H1 (cell line): ENCODE results near the gene MYNN. TPM values are rescaled to one million over a fixed set of nuclear protein-coding genes. Genes with fewer than 3 reads are reported as not detected.

Experiments
- CTCF ChIA-PET: fragments of 300-600 bp; sonication (Branson Sonifier 250); formaldehyde crosslinking; loops from one replicate; lab custom pipeline; 2021; ENCODE audit not compliant: partially characterized antibody; lab: Charles Lee
- POLR2A ChIA-PET: fragments of 300-600 bp; sonication (Branson Sonifier 250); formaldehyde crosslinking; loops from one replicate; lab custom pipeline; 2021; ENCODE audit warnings: inconsistent platforms; ENCODE audit not compliant: partially characterized antibody; lab: Charles Lee
- DNase-seq, 2 experiments: peaks; one replicate each; pipeline versions ENCODE4 v3.0.0 to v3.0.0-alpha.2; 2010 to 2022; ENCODE audit warnings: low spot score in 2 of 2, low read depth in 1 of 2, mixed read lengths in 1 of 2
- FAIRE-seq: peaks from 2 replicates; lab custom pipeline; 2011; peaks lifted over from hg19 to GRCh38; lab: Jason Lieb, UNC
- H2AFZ ChIP-seq: 2 replicates; pipeline ENCODE4 v1.8.1; 2012; ENCODE audit warnings: low read length, inconsistent platforms
- H2AK5ac ChIP-seq: 2 replicates; pipeline ENCODE4 v1.6.1; 2013; ENCODE audit warnings: low read depth, low read length
- H2BK120ac ChIP-seq: replicated peaks from 2 replicates; pipeline ENCODE3; 2013; ENCODE audit warnings: low read depth, low read length, inconsistent platforms
- H2BK12ac ChIP-seq: 2 replicates; pipeline ENCODE4 v1.6.1; 2013; ENCODE audit warnings: low read depth, low read length
- H2BK15ac ChIP-seq: 2 replicates; pipeline ENCODE4 v1.6.1; 2013; ENCODE audit warnings: low read length
- H2BK20ac ChIP-seq: 2 replicates; pipeline ENCODE4 v1.6.1; 2013; ENCODE audit warnings: low read length
- H2BK5ac ChIP-seq: 2 replicates; pipeline ENCODE4 v1.6.1; 2013; ENCODE audit warnings: low read depth, low read length
- H3K14ac ChIP-seq: 2 replicates; pipeline ENCODE4 v1.6.1; 2013; ENCODE audit warnings: inconsistent platforms; ENCODE audit not compliant: insufficient read length
- H3K18ac ChIP-seq: 2 replicates; pipeline ENCODE4 v1.6.1; 2013; ENCODE audit warnings: low read length; ENCODE audit errors: extremely low read depth
- H3K23ac ChIP-seq: 2 replicates; pipeline ENCODE4 v1.6.1; 2013; ENCODE audit warnings: inconsistent platforms; ENCODE audit not compliant: insufficient read length
- H3K23me2 ChIP-seq: 2 replicates; pipeline ENCODE4 v1.6.1; 2013; ENCODE audit warnings: low read depth, low read length
- H3K27ac ChIP-seq: 2 replicates; pipeline ENCODE4 v1.6.1; 2011; ENCODE audit warnings: low read depth, low read length, inconsistent platforms
- H3K27me3 ChIP-seq, 4 experiments: replicated peaks in 1 of 4; 1 replicate in 1 of 4; 2 replicates in 3 of 4; pipeline versions ENCODE4 v1.6.1 to v1.8.1; 2011 to 2013; ENCODE audit warnings: low read length in 3 of 4, mild to moderate bottlenecking in 3 of 4, inconsistent platforms in 2 of 4, mixed read lengths in 2 of 4, moderate library complexity in 1 of 4; ENCODE audit not compliant: control insufficient read depth in 3 of 4, insufficient read depth in 3 of 4; ENCODE audit errors: extremely low read depth in 1 of 4
- H3K36me3 ChIP-seq, 4 experiments: 2 replicates each; pipeline versions ENCODE4 v1.6.1 to v1.8.1; 2011 to 2013; ENCODE audit warnings: mild to moderate bottlenecking in 4 of 4, low read length in 3 of 4, moderate library complexity in 2 of 4, control low read depth in 1 of 4, inconsistent platforms in 1 of 4; ENCODE audit not compliant: insufficient read depth in 4 of 4, control insufficient read depth in 2 of 4
- H3K4ac ChIP-seq: replicated peaks from 2 replicates; pipeline ENCODE3; 2013; ENCODE audit warnings: low read length, low read depth, mixed read lengths, inconsistent platforms; ENCODE audit not compliant: insufficient read length
- H3K4me1 ChIP-seq, 4 experiments: replicated peaks in 1 of 4; 1 replicate in 1 of 4; 2 replicates in 3 of 4; pipeline versions ENCODE4 v1.6.1 to v1.8.1; 2011 to 2013; ENCODE audit warnings: low read length in 3 of 4, inconsistent platforms in 2 of 4, mixed read lengths in 1 of 4; ENCODE audit not compliant: insufficient read depth in 4 of 4, control insufficient read depth in 3 of 4
- H3K4me2 ChIP-seq, 2 experiments: 2 replicates each; pipeline versions ENCODE4 v1.6.1 to v1.8.1; 2011 to 2013; ENCODE audit warnings: low read depth in 2 of 2, low read length in 2 of 2, control low read depth in 1 of 2, inconsistent platforms in 1 of 2, mild to moderate bottlenecking in 1 of 2; ENCODE audit not compliant: insufficient read depth in 1 of 2
- H3K4me3 ChIP-seq, 4 experiments: fragments of 200-600, 300-600 bp in 1 of 4; sonication (generic), shearing (Covaris generic), sonication (Bioruptor Twin) in 1 of 4; 2 replicates each; pipeline versions ENCODE4 v1.5.1 to v1.8.1; 2011 to 2016; ENCODE audit warnings: low read length in 4 of 4, low read depth in 3 of 4, control low read depth in 2 of 4, inconsistent platforms in 2 of 4, mild to moderate bottlenecking in 2 of 4, mixed read lengths in 1 of 4, moderate library complexity in 1 of 4; ENCODE audit not compliant: insufficient read depth in 2 of 4; ENCODE audit errors: extremely low read depth in 1 of 4
- H3K56ac ChIP-seq: replicated peaks from 2 replicates; pipeline ENCODE3; 2013; ENCODE audit warnings: low read depth, mild to moderate bottlenecking, mixed read lengths, low read length, inconsistent platforms; ENCODE audit not compliant: insufficient read length
- H3K79me1 ChIP-seq: 2 replicates; pipeline ENCODE4 v1.6.1; 2013; ENCODE audit warnings: low read depth, low read length, control low read depth
- H3K79me2 ChIP-seq, 2 experiments: 2 replicates each; pipeline versions ENCODE4 v1.6.1 to v1.8.1; 2012 to 2013; ENCODE audit warnings: low read length in 2 of 2, mild to moderate bottlenecking in 2 of 2, inconsistent platforms in 1 of 2; ENCODE audit not compliant: insufficient read depth in 2 of 2, control insufficient read depth in 1 of 2
- H3K9ac ChIP-seq, 4 experiments: replicated peaks in 1 of 4; 1 replicate in 1 of 4; 2 replicates in 3 of 4; pipeline versions ENCODE4 v1.6.1 to v1.8.1; 2011 to 2013; ENCODE audit warnings: low read depth in 3 of 4, low read length in 3 of 4, control low read depth in 2 of 4, mild to moderate bottlenecking in 2 of 4, moderate library complexity in 2 of 4, inconsistent platforms in 1 of 4; ENCODE audit errors: extremely low read depth in 1 of 4
- H3K9me3 ChIP-seq, 2 experiments: 2 replicates each; pipeline versions ENCODE4 v1.6.1 to v1.8.1; 2012 to 2013; ENCODE audit warnings: mild to moderate bottlenecking in 2 of 2, moderate library complexity in 2 of 2, control low read depth in 1 of 2, inconsistent platforms in 1 of 2, low read depth in 1 of 2, low read length in 1 of 2, mixed read lengths in 1 of 2; ENCODE audit not compliant: insufficient read depth in 2 of 2
- H4K20me1 ChIP-seq, 2 experiments: replicated peaks in 1 of 2; 2 replicates each; pipeline versions ENCODE3 to v1.8.1; 2011 to 2013; ENCODE audit warnings: inconsistent platforms in 2 of 2, low read length in 2 of 2, mild to moderate bottlenecking in 1 of 2; ENCODE audit not compliant: insufficient read depth in 2 of 2, control insufficient read depth in 1 of 2
- H4K5ac ChIP-seq: 2 replicates; pipeline ENCODE4 v1.6.1; 2013; ENCODE audit warnings: low read length, low read depth, mixed read lengths, inconsistent platforms; ENCODE audit not compliant: insufficient read length
- H4K8ac ChIP-seq: 2 replicates; pipeline ENCODE4 v1.8.0; 2013; ENCODE audit warnings: mild to moderate bottlenecking, moderate library complexity, low read length, inconsistent platforms; ENCODE audit not compliant: insufficient read depth; ENCODE audit errors: extremely low read depth
- H4K91ac ChIP-seq: replicated peaks from 2 replicates; pipeline ENCODE3; 2013; ENCODE audit warnings: low read length, mixed read lengths, inconsistent platforms; ENCODE audit not compliant: insufficient read length
- ASH2L ChIP-seq: fragments of 200-600, 300-600 bp; sonication (generic); IDR thresholded peaks from one replicate; pipeline ENCODE4 v1.7.1; 2017; ENCODE audit warnings: low read length
- CBX5 ChIP-seq: fragments of 300-800, 300-1000 bp; sonication (generic); IDR thresholded peaks from 2 replicates; pipeline ENCODE4 v1.7.1; 2016; ENCODE audit warnings: antibody characterized with exemption, low read length, low read depth
- CBX8 ChIP-seq: fragments of 300-800, 300-1000 bp; sonication (generic); IDR thresholded peaks from 2 replicates; pipeline ENCODE4 v1.7.1; 2016; ENCODE audit warnings: low read depth, low read length, borderline replicate concordance
- CHD1 ChIP-seq: IDR thresholded peaks from 2 replicates; pipeline ENCODE4 v1.6.1; 2012; ENCODE audit warnings: low read depth, low read length, improper control_type of control experiment
- GABPA ChIP-seq: IDR thresholded peaks from 2 replicates; pipeline ENCODE4 v1.6.1; 2011; ENCODE audit warnings: mild to moderate bottlenecking, low read length, moderate library complexity, borderline replicate concordance; ENCODE audit not compliant: insufficient read depth
- HDAC2 ChIP-seq, 2 experiments: fragments of 300-600 bp in 1 of 2; sonication (generic) in 1 of 2; IDR thresholded peaks; 2 replicates each; pipeline ENCODE4 v1.6.1; 2011 to 2012; ENCODE audit warnings: low read depth in 2 of 2, low read length in 2 of 2, mild to moderate bottlenecking in 2 of 2, moderate library complexity in 2 of 2, borderline replicate concordance in 1 of 2, inconsistent platforms in 1 of 2
- JUND ChIP-seq: IDR thresholded peaks from 2 replicates; pipeline ENCODE4 v1.6.1; 2011; ENCODE audit warnings: mild to moderate bottlenecking, improper control_type of control experiment, low read length
- NRF1 ChIP-seq: IDR thresholded peaks from 2 replicates; pipeline ENCODE4 v1.6.1; 2011; ENCODE audit warnings: mild to moderate bottlenecking, low read depth, low read length, improper control_type of control experiment
- SP2 ChIP-seq: IDR thresholded peaks from 2 replicates; pipeline ENCODE4 v1.6.1; 2012; ENCODE audit warnings: mild to moderate bottlenecking, low read length, inconsistent platforms
- SP4 ChIP-seq: IDR thresholded peaks from 2 replicates; pipeline ENCODE4 v1.6.1; 2012; ENCODE audit warnings: low read length, inconsistent platforms
- WGBS, 2 experiments: shearing (Covaris generic) in 1 of 2; methylation state at CpG; one replicate each; pipeline versions ENCODE4 v1.1.6 to v1.1.7; 2013 to 2015; ENCODE audit warnings: low lambda C conversion rate in 2 of 2, mixed read lengths in 2 of 2, inconsistent platforms in 1 of 2, low coverage in 1 of 2, missing lambda C conversion rate in 1 of 2; ENCODE audit not compliant: insufficient replicate concordance in 2 of 2, insufficient coverage in 1 of 2, insufficient read length in 1 of 2; ENCODE audit errors: extremely low coverage in 1 of 2, missing lambda C conversion rate in 1 of 2; 5-methylcytosine and 5-hydroxymethylcytosine counted together
- polyA plus RNA-seq, 7 experiments: library from polyadenylated mRNA; depleted of rRNA in 3 of 7; stranded (reverse) in 5 of 7; unstranded in 2 of 7; fragments of >200 nt in 5 of 7; fragments of 200-250 nt in 2 of 7; gene quantifications; 1 replicate in 5 of 7; 2 replicates in 1 of 7; 4 replicates in 1 of 7; pipeline versions ENCODE4 v1.2.1 to v1.2.3, GENCODE V29; 2011 to 2013; ENCODE audit warnings: missing spikeins in 2 of 7, mixed read lengths in 2 of 7
- total RNA-seq: library from RNA; stranded (reverse); fragmentation: NEBNext Ultra II Directional; extraction: Animal tissue kit (Norgen Biotek cat#: 25700); gene quantifications from 2 replicates; pipeline ENCODE4 v1.2.1, GENCODE V29; 2021

The MYNN gene
- total and polyA plus RNA-seq, 2 of the 8 experiments (the other 6 are each of a cell fraction or from before 2014, with no cell fraction given), result 7.3 to 15.2 TPM

- POLR2A ChIA-PET, result interaction anchor here (1.5 to 3.8 kb wide), 2 partner anchors 19 to 36 kb away, joined by 5 to 20 read pairs; partner anchors contain the start of gene MYNN
Measured at GRCh38 chr3:169809230-169809795, 36.1 kb downstream of the MYNN start.

More at GRCh38 chr3:169809230-169809795, 36.1 kb downstream of the MYNN start:
- H2BK20ac ChIP-seq, result no peak overlapping the region
- H2BK120ac ChIP-seq, result no peak overlapping the region
- H2AFZ ChIP-seq, result no peak overlapping the region
- H4K91ac ChIP-seq, result no peak overlapping the region
- H3K27ac ChIP-seq, result no peak overlapping the region
- H3K18ac ChIP-seq, result no peak overlapping the region
- no peaks in the 10 kb centered on the region for H4K20me1 ChIP-seq
- H3K4me2 ChIP-seq, result no peak overlapping the region
- H3K9me3 ChIP-seq, result no peaks in the 10 kb centered on the region
- H3K79me1 ChIP-seq, result no peaks in the 10 kb centered on the region
- no peak overlapping the region for H2BK12ac ChIP-seq
- no peak overlapping the region for H3K4me3 ChIP-seq
- H3K23ac ChIP-seq, result no peak overlapping the region
- peaks cover 4% of the 10 kb centered on the region; the same call in 1 of the 2 replicates for H3K23me2 ChIP-seq
- H3K9ac ChIP-seq, result no peak overlapping the region
- H3K27me3 ChIP-seq, result peaks cover 0 to 7% (median 4%) of the 10 kb centered on the region in 4 experiments; a peak in 6 of 7 replicates
- no peak overlapping the region for H2AK5ac ChIP-seq
- no peak overlapping the region for H4K8ac ChIP-seq
- FAIRE-seq (no peak), DNase-seq (no peak)
- H4K5ac ChIP-seq, result no peak overlapping the region
- no peaks in the 10 kb centered on the region; a peak in 2 of 8 replicates for H3K36me3 ChIP-seq
- WGBS, 2 experiments, result 95% methylated on average over 2 of the region's 2 CpGs; no CpG with 5 or more reads in 1 of the 2 experiments
- H3K14ac ChIP-seq, result no peak overlapping the region
- CTCF ChIA-PET, result interaction anchor here (0.5 to 1.4 kb wide), 4 partner anchors 33 to 359 kb away, joined by 3 to 4 read pairs (median 4); no protein-coding TSS in a partner anchor
- no peak overlapping the region for H3K56ac ChIP-seq
- H3K4ac ChIP-seq, result no peak overlapping the region
- TF ChIP-seq HDAC2 (IDR thresholded peaks at IDR 0.05; ENCODE audit: borderline replicate concordance in 1 of 2, low read depth in 2 of 2, low read length in 2 of 2), result no peak
- TF ChIP-seq ASH2L, result no peak
- no peak for TF ChIP-seq CBX8
- no peak for TF ChIP-seq NRF1
- TF ChIP-seq SP2, result no peak
- TF ChIP-seq JUND, result no peak
- no peak for TF ChIP-seq SP4
- no peak for TF ChIP-seq CBX5
- no peak for TF ChIP-seq CHD1
- no peak for TF ChIP-seq GABPA
- TF ChIP-seq, all 59 proteins: peak for 0
- Histone ChIP-seq H3K4me1 (peaks cover 7 to 20% (median 10%) of the 10 kb centered on the region in 4 experiments; a peak in 6 of 7 replicates), H3K79me2 (no peaks in the 10 kb centered on the region), H2BK5ac (no peak overlapping the region), H2BK15ac (no peak overlapping the region)
